GM12891 (cell line): ENCODE results near the gene TMEM109.

ENCODE experiments used
- DNase-seq: peaks from one replicate; pipeline ENCODE4 v3.0.0; 2011; ENCODE audit warnings: low spot score; ENCODE audit not compliant: insufficient read length
- FAIRE-seq: peaks from 2 replicates; lab custom pipeline; 2011; peaks lifted over from hg19 to GRCh38; lab: Jason Lieb, UNC
- PAX5 ChIP-seq: IDR thresholded peaks from 2 replicates; pipeline ENCODE4 v1.6.1; 2011; ENCODE audit warnings: low read length, moderate library complexity, mild to moderate bottlenecking; ENCODE audit not compliant: insufficient read depth, severe bottlenecking
- POLR2A ChIP-seq: IDR thresholded peaks from 2 replicates; pipeline ENCODE4 v1.6.1; 2011; ENCODE audit warnings: low read depth, low read length, control low read depth
- POLR2AphosphoS5 ChIP-seq: IDR thresholded peaks from 2 replicates; pipeline ENCODE4 v1.6.1; 2011; ENCODE audit warnings: low read depth, low read length, control low read depth
- POU2F2 ChIP-seq: IDR thresholded peaks from 2 replicates; pipeline ENCODE4 v1.6.1; 2011; ENCODE audit warnings: low read depth, mild to moderate bottlenecking, control low read depth, low read length, moderate library complexity
- SPI1 ChIP-seq: IDR thresholded peaks from 2 replicates; pipeline ENCODE4 v1.6.1; 2011; ENCODE audit warnings: low read depth, low read length, control low read depth
- TAF1 ChIP-seq: IDR thresholded peaks from 2 replicates; pipeline ENCODE4 v1.6.1; 2011; ENCODE audit warnings: low read depth, low read length, control low read depth

Gene TMEM109

GRCh38 chr11:60947700-60948099 is 33.7 kb downstream of the TMEM109 start:
- FAIRE-seq (no peak), DNase-seq (no peak)
- no peak for TF ChIP-seq POU2F2
- TF ChIP-seq TAF1, result no peak
- TF ChIP-seq POLR2A, result no peak
- no peak for TF ChIP-seq PAX5
- no peak for TF ChIP-seq SPI1
- no peak for TF ChIP-seq POLR2AphosphoS5

DNA sequence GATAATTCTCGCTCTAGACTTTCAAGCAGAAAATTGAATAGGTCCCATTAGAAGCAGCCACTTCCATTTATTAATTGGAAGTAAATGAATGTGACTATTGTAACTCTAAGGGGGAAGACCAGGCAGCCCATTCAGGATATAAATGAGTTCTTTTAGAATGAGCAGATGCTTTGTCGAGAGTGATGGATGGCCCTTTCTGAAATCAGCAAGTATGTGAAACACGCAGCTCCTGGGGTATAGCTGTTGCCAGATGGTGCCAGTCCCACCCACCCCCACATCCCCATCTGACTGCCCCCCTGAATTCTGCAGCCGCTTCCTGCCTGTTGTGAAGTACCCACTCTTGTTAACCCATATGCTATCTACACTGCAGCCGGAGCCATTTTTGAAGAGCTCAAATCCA is 34.3 kb downstream of the TMEM109 start:
- FAIRE-seq, result no peak
- DNase-seq, result no peak
- TF ChIP-seq POLR2AphosphoS5 (no peak), SPI1 (no peak), POLR2A (no peak), PAX5 (no peak), TAF1 (no peak), POU2F2 (no peak)

DNA sequence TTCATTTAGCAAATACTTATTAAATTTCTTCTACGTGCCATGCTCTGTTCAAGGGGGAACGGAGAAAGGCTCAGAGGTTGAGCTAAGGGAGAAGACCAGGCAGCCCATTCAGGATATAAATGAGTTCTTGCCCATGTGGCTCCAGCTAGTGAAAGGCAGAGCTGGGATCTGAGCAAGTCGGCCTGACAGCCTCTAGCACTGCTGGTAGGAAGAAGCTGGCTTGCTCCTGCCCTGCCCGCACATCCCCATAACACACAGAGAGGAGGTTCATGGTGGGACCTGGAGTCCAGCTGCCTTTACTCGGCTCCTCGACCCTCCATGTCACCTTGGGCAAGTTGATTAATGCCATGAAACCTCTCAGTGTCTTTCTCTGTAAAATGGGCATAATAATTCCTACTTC is 36.1 kb downstream of the TMEM109 start:
- TF ChIP-seq POLR2AphosphoS5, result no peak
- no peak for TF ChIP-seq POU2F2
- no peak for TF ChIP-seq SPI1
- TF ChIP-seq TAF1, result no peak
- TF ChIP-seq POLR2A, result no peak
- TF ChIP-seq PAX5, result no peak
- FAIRE-seq (peak; percentile 84), DNase-seq (no peak)

DNA sequence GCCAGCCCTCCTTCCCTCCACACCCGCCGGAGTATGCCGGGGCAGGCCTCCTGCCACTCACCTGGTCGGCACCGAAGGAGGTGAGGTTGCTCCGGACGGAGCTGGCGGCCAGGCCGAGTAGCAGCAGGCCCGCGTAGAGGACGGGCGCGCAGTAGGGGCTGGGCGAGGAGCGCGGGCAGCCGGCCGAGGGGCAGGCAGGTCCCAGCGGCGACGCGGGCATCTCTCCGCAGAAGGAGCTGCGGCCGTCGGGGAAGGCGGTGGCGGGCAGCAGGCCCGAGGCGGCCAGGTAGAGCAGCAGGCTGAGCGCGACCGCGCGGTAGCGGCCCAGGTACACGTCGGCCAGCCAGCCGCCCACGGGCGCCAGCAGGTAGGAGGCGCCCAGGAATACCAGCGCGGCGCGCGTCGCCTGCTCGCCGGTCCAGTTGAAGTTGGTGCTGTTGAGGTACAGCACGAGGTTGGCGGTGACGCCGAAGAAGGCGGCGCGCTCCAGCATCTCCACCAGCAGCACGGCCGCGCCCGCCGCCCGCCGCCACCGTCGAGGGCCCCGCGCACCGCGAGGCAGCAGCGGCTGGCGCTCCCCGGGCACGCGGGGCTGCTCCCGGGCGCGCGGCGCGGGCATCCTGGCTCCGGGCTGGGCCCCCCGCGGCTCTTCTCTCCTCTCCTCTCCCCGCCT is 37.1 kb downstream of the TMEM109 start:
- TF ChIP-seq PAX5, result no peak
- TF ChIP-seq SPI1, result no peak
- peak; percentile 30; the same call in 1 of the 2 replicates for TF ChIP-seq POLR2A
- TF ChIP-seq POU2F2, result no peak
- TF ChIP-seq TAF1, result peak; percentile 36; the same call in 1 of the 2 replicates
- TF ChIP-seq POLR2AphosphoS5, result no peak
- DNase-seq (no peak), FAIRE-seq (peak; percentile 97)

DNA sequence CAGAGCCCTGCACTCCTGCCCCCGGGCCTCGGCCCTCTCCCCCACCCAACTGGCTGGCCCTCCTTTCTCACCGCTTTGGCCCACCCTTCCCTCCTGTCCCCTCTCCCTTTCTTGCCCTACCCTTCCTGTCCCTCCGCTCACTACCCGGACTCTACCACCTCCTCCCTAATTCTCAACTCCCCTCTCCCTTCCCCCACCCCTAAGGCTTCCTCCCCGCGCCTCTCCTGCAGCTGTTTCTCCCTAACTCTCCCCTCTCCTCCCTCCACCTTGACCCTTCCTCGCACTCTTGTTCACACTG is 37.6 kb downstream of the TMEM109 start:
- FAIRE-seq (no peak), DNase-seq (no peak)
- TF ChIP-seq PAX5 (no peak), POLR2AphosphoS5 (no peak), POU2F2 (no peak), POLR2A (no peak), SPI1 (no peak), TAF1 (no peak)

- FAIRE-seq, result peak; percentile 92
- DNase-seq, result peak; percentile 74
- TF ChIP-seq POLR2AphosphoS5 (no peak), TAF1 (peak; percentile 56; the same call in 1 of the 2 replicates), SPI1 (peak; percentile 93)
These were observed 38.2 kb downstream of the TMEM109 start, which contains the start of gene SLC15A3 for GRCh38 chr11:60951904-60952741. Gene SLC15A3 (minus strand): TSS chr11:60952176. CDS start chr11:60951551, 625 bp downstream.

DNA sequence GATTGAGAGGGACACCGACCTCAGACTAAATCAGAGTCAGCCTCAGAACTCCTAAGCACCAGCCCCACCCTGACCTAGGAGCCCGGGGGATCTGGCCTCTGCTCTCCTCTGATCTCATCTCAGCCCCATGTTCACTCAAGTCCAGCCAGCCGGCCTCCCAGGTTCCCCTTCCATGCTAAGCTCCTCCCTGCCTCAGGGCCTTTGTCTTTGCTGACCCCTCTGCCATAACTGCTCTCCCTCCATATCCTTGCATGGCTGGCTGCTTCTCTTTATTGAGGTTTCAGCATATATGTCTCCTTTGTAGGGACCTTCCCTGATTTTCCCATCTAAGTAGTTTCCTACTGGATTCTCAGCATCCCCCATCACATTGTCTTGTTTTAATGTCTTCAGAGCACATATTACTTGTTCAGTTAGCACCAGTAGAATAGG is 38.8 kb downstream of the TMEM109 start:
- FAIRE-seq (no peak), DNase-seq (no peak)
- no peak for TF ChIP-seq PAX5
- TF ChIP-seq POLR2A, result 0 out of 2 replicates have a peak, but pooled peaks have one; percentile 43

- TF ChIP-seq POU2F2 (no peak), SPI1 (no peak), PAX5 (no peak), POLR2AphosphoS5 (no peak), TAF1 (no peak), POLR2A (no peak)
- FAIRE-seq (peak; percentile 91), DNase-seq (no peak)
These were observed 39.8 kb downstream of the TMEM109 start for GRCh38 chr11:60953781-60954180.

GRCh38 chr11:60954421-60954820 is 40.5 kb downstream of the TMEM109 start:
- DNase-seq (no peak), FAIRE-seq (peak; percentile 87)
- no peak for TF ChIP-seq PAX5
- TF ChIP-seq POLR2AphosphoS5, result no peak
- TF ChIP-seq TAF1, result no peak
- TF ChIP-seq SPI1, result no peak
- no peak for TF ChIP-seq POU2F2
